MCF 10A (cell line): ENCODE results near the gene VAV1. TPM values are rescaled to one million over a fixed set of nuclear protein-coding genes. Genes with fewer than 3 reads are reported as not detected.
A peak's percentile ranks its signal among the peaks of the same experiment; 100 is the strongest.

Experiments used
- Bru-seq: library from RNA; stranded (reverse); fragments of 400-500 nt; gene quantifications from one replicate; lab custom pipeline; 2021; lab: Mats Ljungman, UMichigan
- BruChase-seq, 2 experiments: library from RNA; stranded (reverse); fragments of 400-500 nt; gene quantifications; one replicate each; lab custom pipeline; 2021; lab: Mats Ljungman, UMichigan
- BruUV-seq: library from RNA; stranded (reverse); fragments of 400-500 nt; replicated peaks from 2 replicates; lab custom pipeline; 2021; lab: Mats Ljungman, UMichigan
- CTCF ChIA-PET: fragments of 300-600 bp; sonication (Branson Sonifier 250); formaldehyde crosslinking; extraction: SDS; loops from one replicate; lab custom pipeline; 2021; ENCODE audit warnings: antibody characterized with exemption, inconsistent platforms; lab: Yijun Ruan, JAX
- POLR2A ChIA-PET: fragments of 300-600, 350-650 bp; sonication (Branson Sonifier 250); formaldehyde crosslinking; extraction: SDS; loops from one replicate; lab custom pipeline; 2020; ENCODE audit warnings: antibody characterized with exemption, inconsistent platforms; lab: Yijun Ruan, JAX
- DNase-seq: peaks from one replicate; pipeline ENCODE4 v3.0.0-alpha.2; 2018; ENCODE audit not compliant: unreplicated experiment
- H3K27ac Mint-ChIP-seq: one replicate; pipeline ENCODE4 v1.8.0; 2022; ENCODE audit warnings: mild to moderate bottlenecking, low read depth, mixed read lengths; ENCODE audit not compliant: unreplicated experiment
- H3K27me3 Mint-ChIP-seq: one replicate; pipeline ENCODE4 v1.8.0; 2022; ENCODE audit warnings: mixed read lengths; ENCODE audit not compliant: insufficient read depth, unreplicated experiment
- H3K36me3 Mint-ChIP-seq: one replicate; pipeline ENCODE4 v1.8.0; 2022; ENCODE audit warnings: mild to moderate bottlenecking, moderate library complexity, mixed read lengths; ENCODE audit not compliant: insufficient read depth, unreplicated experiment
- H3K4me1 Mint-ChIP-seq: one replicate; pipeline ENCODE4 v1.8.0; 2022; ENCODE audit warnings: mixed read lengths; ENCODE audit not compliant: insufficient read depth, unreplicated experiment
- H3K4me3 Mint-ChIP-seq: one replicate; pipeline ENCODE4 v1.8.0; 2022; ENCODE audit warnings: mild to moderate bottlenecking, moderate library complexity, mixed read lengths; ENCODE audit not compliant: unreplicated experiment
- H3K9me3 Mint-ChIP-seq: one replicate; pipeline ENCODE4 v1.8.0; 2022; ENCODE audit warnings: mixed read lengths; ENCODE audit not compliant: unreplicated experiment
- CTCF ChIP-seq: fragments of 200-600 bp; IDR thresholded peaks from one replicate; pipeline ENCODE4 v1.8.0; 2022; ENCODE audit warnings: antibody characterized with exemption, mild to moderate bottlenecking; ENCODE audit not compliant: unreplicated experiment
- intact Hi-C: fragments of 100-400 bp; cut with micrococcal nuclease; formaldehyde crosslinking; loops from 2 replicates; pipeline ENCODE4 v1.14.1; 2022
- long read RNA-seq: library from polyadenylated mRNA; stranded (forward); transcript quantifications from one replicate; pipeline ENCODE4 v2.0.0, GENCODE V29; 2022
- total RNA-seq: library from RNA; stranded (reverse); gene quantifications from 2 replicates; pipeline ENCODE4 v1.2.3, GENCODE V29; 2022

VAV1 gene
- total RNA-seq (not detected in 2 replicates), Bru-seq, nascent RNA (percentile 4 among the genes with signal in this experiment), BruChase-seq, experiment 1, labeled RNA remaining after a 6-hour chase (percentile 6 among the genes with signal in this experiment), BruChase-seq, experiment 2, labeled RNA remaining after a 2-hour chase (percentile 6 among the genes with signal in this experiment)
- long read RNA-seq: 0 reads

- peaks cover 16% of the 10 kb centered on the region for H3K9me3 Mint-ChIP-seq
- no peaks in the 10 kb centered on the region for H3K4me1 Mint-ChIP-seq
- TF ChIP-seq CTCF: peak; percentile 9
- no peak within 1 kb of the TSS for H3K4me3 Mint-ChIP-seq
- DNase-seq: no peak
- no TSS peak for BruUV-seq
- ChIA-PET CTCF (interaction anchor here (0.6 kb wide), 3 partner anchors 40 to 140 kb away, joined by 3 to 4 read pairs (median 3); no protein-coding TSS in a partner anchor), POLR2A (no interaction called here)
- no peak within 1 kb of the TSS for H3K27ac Mint-ChIP-seq
- peaks cover 12% of the 10 kb centered on the region for H3K27me3 Mint-ChIP-seq
- intact Hi-C loops: no loop called here
- peaks cover 6% of the 10 kb centered on the region for H3K36me3 Mint-ChIP-seq
These were observed at the start of gene VAV1 for GRCh38 chr19:6772028-6772865. Gene VAV1, plus strand, starts transcription at chr19:6772708. Its CDS starts 100 bp downstream, at chr19:6772808.

GRCh38 chr19:6723108-6723618 lies 49.3 kb upstream of the VAV1 start:
- no TSS peak for BruUV-seq
- H3K4me3 Mint-ChIP-seq: peak overlapping the region; percentile 64

GRCh38 chr19:6723738-6724137 lies 48.8 kb upstream of the VAV1 start:
- ChIA-PET POLR2A (interaction anchor here (0.6 to 7.7 kb wide), 2 partner anchors 16 to 43 kb away, joined by 4 to 189 read pairs; partner anchors contain the start of genes GPR108 and TRIP10), CTCF (interaction anchor here (0.6 to 2.1 kb wide), 3 partner anchors 10 to 197 kb away, joined by 4 to 9 read pairs (median 4); no protein-coding TSS in a partner anchor)
- DNase-seq: peak; percentile 15
- Mint-ChIP-seq H3K9me3 (no peaks in the 10 kb centered on the region), H3K4me1 (peaks cover 25% of the 10 kb centered on the region), H3K27ac (peak overlapping the region; percentile 82), H3K36me3 (peaks cover 24% of the 10 kb centered on the region), H3K4me3 (no peak overlapping the region), H3K27me3 (no peaks in the 10 kb centered on the region)
- no TSS peak for BruUV-seq
- intact Hi-C loops: loop anchor here (5.0 kb wide), 1 partner anchor 139 kb away; no protein-coding TSS in a partner anchor
- no peak for TF ChIP-seq CTCF

More at GRCh38 chr19:6723108-6723618, 49.3 kb upstream of the VAV1 start:
- Mint-ChIP-seq H3K27ac (peak overlapping the region; percentile 82), H3K27me3 (no peaks in the 10 kb centered on the region), H3K4me1 (peaks cover 31% of the 10 kb centered on the region), H3K9me3 (no peaks in the 10 kb centered on the region), H3K36me3 (peaks cover 30% of the 10 kb centered on the region)
- ChIA-PET POLR2A (interaction anchor here (7.7 kb wide), 1 partner anchor 16 kb away, joined by 189 read pairs; the partner anchor contains the start of genes GPR108 and TRIP10), CTCF (interaction anchor here (0.6 to 0.9 kb wide), 3 partner anchors 10 to 764 kb away, joined by 4 to 6 read pairs (median 4); no protein-coding TSS in a partner anchor)
- peak; percentile 92 for DNase-seq
- TF ChIP-seq CTCF: no peak
- intact Hi-C loops: loop anchor here (5.0 kb wide), 1 partner anchor 139 kb away; no protein-coding TSS in a partner anchor
